Testis (tissue), 2 donors: ENCODE measurements around the gene FEV.

Experiments
- POLR2A ChIP-seq: fragments of 450-650 bp; IDR thresholded peaks from one replicate; pipeline ENCODE4 v1.6.1; 2017; ENCODE audit warnings: antibody characterized with exemption, mild to moderate bottlenecking, moderate library complexity
- TF ChIP-seq, protein P1 (sequence below), 3 experiments: fragments of 450-650 bp in 2 of 3; fragments of 200-600 bp in 1 of 3; sonication (generic) in 1 of 3; IDR thresholded peaks; one replicate each; pipeline ENCODE4 v1.5.1; 2016 to 2019; ENCODE audit warnings: antibody characterized with exemption in 3 of 3, mild to moderate bottlenecking in 2 of 3, moderate library complexity in 1 of 3

GRCh38 chr2:218956039-218956438 lies 28.9 kb downstream of the FEV start:
- TF ChIP-seq, protein P1, sequence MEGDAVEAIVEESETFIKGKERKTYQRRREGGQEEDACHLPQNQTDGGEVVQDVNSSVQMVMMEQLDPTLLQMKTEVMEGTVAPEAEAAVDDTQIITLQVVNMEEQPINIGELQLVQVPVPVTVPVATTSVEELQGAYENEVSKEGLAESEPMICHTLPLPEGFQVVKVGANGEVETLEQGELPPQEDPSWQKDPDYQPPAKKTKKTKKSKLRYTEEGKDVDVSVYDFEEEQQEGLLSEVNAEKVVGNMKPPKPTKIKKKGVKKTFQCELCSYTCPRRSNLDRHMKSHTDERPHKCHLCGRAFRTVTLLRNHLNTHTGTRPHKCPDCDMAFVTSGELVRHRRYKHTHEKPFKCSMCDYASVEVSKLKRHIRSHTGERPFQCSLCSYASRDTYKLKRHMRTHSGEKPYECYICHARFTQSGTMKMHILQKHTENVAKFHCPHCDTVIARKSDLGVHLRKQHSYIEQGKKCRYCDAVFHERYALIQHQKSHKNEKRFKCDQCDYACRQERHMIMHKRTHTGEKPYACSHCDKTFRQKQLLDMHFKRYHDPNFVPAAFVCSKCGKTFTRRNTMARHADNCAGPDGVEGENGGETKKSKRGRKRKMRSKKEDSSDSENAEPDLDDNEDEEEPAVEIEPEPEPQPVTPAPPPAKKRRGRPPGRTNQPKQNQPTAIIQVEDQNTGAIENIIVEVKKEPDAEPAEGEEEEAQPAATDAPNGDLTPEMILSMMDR (IDR thresholded peaks at IDR 0.05), result no peak
- TF ChIP-seq POLR2A, result no peak
